Measurements from ENCODE around the gene HOXB3.

- TF ChIP-seq CTCF (IDR thresholded peaks at IDR 0.05; ENCODE audit: low read length) (no peak), EZH2 (IDR thresholded peaks at IDR 0.05; ENCODE audit: borderline replicate concordance, low read length) (no peak)
Measured at GRCh38 chr17:48556229-48556575, 33.8 kb downstream of the HOXB3 start.
